HL-60 (cell line): ENCODE measurements around the gene CAMK2D.

Experiments used
- DNase-seq, 2 experiments: peaks; one replicate each; pipeline ENCODE4 v3.0.0-alpha.2; 2010 to 2020; ENCODE audit warnings: low read depth in 1 of 2, low spot score in 1 of 2
- H3K27ac ChIP-seq: fragments of 250-450 bp; sonication (Bioruptor Pico); replicated peaks from 2 replicates; pipeline ENCODE4 v1.5.1; 2020; ENCODE audit warnings: mild to moderate bottlenecking, moderate library complexity
- H3K27me3 ChIP-seq: fragments of 250-450 bp; sonication (Bioruptor Pico); 2 replicates; pipeline ENCODE4 v1.5.1; 2021; ENCODE audit warnings: mild to moderate bottlenecking, moderate library complexity; ENCODE audit not compliant: insufficient read depth, poor library complexity, severe bottlenecking
- H3K4me3 ChIP-seq: replicated peaks from 2 replicates; pipeline ENCODE4 v1.5.1; 2011; ENCODE audit warnings: mild to moderate bottlenecking, control low read depth, low read length; ENCODE audit not compliant: insufficient read depth
- CTCF ChIP-seq: IDR thresholded peaks from one replicate; pipeline ENCODE4 v1.5.1; 2011; ENCODE audit warnings: low read length, control low read depth, inconsistent platforms; ENCODE audit not compliant: insufficient read depth
- GABPA ChIP-seq: IDR thresholded peaks from 2 replicates; pipeline ENCODE4 v1.6.1; 2012; ENCODE audit warnings: low read depth
- POLR2AphosphoS5 ChIP-seq: IDR thresholded peaks from 2 replicates; pipeline ENCODE4 v1.6.1; 2012; ENCODE audit warnings: low read depth
- REST ChIP-seq: IDR thresholded peaks from 2 replicates; pipeline ENCODE4 v1.6.1; 2012; ENCODE audit warnings: low read depth; ENCODE audit not compliant: insufficient replicate concordance
- SPI1 ChIP-seq: IDR thresholded peaks from 2 replicates; pipeline ENCODE4 v1.6.1; 2012; ENCODE audit warnings: low read depth, mild to moderate bottlenecking, borderline replicate concordance

Gene CAMK2D

GRCh38 chr4:113625902-113626301 is 135.6 kb downstream of the CAMK2D start:
- H3K4me3 ChIP-seq, result no peak overlapping the region
- no peak for DNase-seq
- no peaks in the 10 kb centered on the region for H3K27me3 ChIP-seq
- no peak overlapping the region for H3K27ac ChIP-seq
- no peak for TF ChIP-seq SPI1
- TF ChIP-seq POLR2AphosphoS5, result no peak

GRCh38 chr4:113623274-113623894 is 138.2 kb downstream of the CAMK2D start:
- Histone ChIP-seq H3K4me3 (no peak overlapping the region), H3K27me3 (no peaks in the 10 kb centered on the region), H3K27ac (no peak overlapping the region)
- no peak for DNase-seq
- no peak for TF ChIP-seq GABPA
- no peak for TF ChIP-seq POLR2AphosphoS5
- no peak for TF ChIP-seq CTCF
- TF ChIP-seq REST, result no peak
- no peak for TF ChIP-seq SPI1

- H3K27ac ChIP-seq, result no peak overlapping the region
- no peak for DNase-seq
- no peak overlapping the region for H3K4me3 ChIP-seq
- TF ChIP-seq SPI1, result no peak
- TF ChIP-seq REST, result no peak
- TF ChIP-seq POLR2AphosphoS5, result no peak
- TF ChIP-seq GABPA, result no peak
- no peak for TF ChIP-seq CTCF
- no peaks in the 10 kb centered on the region for H3K27me3 ChIP-seq
Measured at GRCh38 chr4:113621633-113622032, 139.9 kb downstream of the CAMK2D start.

- H3K27ac ChIP-seq, result no peak overlapping the region
- no peak for DNase-seq
- H3K4me3 ChIP-seq, result no peak overlapping the region
- H3K27me3 ChIP-seq, result no peaks in the 10 kb centered on the region
- no peak for TF ChIP-seq SPI1
Measured at GRCh38 chr4:113620032-113620431, 141.5 kb downstream of the CAMK2D start.

GRCh38 chr4:113619526-113619925 is 142.0 kb downstream of the CAMK2D start:
- H3K4me3 ChIP-seq, result no peak overlapping the region
- TF ChIP-seq CTCF, result no peak
- no peak for TF ChIP-seq POLR2AphosphoS5
- TF ChIP-seq SPI1, result no peak
- TF ChIP-seq GABPA, result no peak
- no peak for TF ChIP-seq REST
- H3K27me3 ChIP-seq, result no peaks in the 10 kb centered on the region
- H3K27ac ChIP-seq, result no peak overlapping the region
- no peak for DNase-seq
